WTC11 (cell line): Measurements from ENCODE around the gene CALCOCO2.

Experiments
- ZNF121 ChIP-seq: sonication (generic); formaldehyde crosslinking; IDR thresholded peaks from 2 replicates; pipeline ENCODE4 v1.8.0; 2023; ENCODE audit warnings: missing genetic modification reagents
- ZNF138 ChIP-seq: sonication (generic); formaldehyde crosslinking; conservative IDR thresholded peaks from 2 replicates; pipeline ENCODE4 v1.8.1; 2022; ENCODE audit warnings: mild to moderate bottlenecking, moderate library complexity, missing genetic modification reagents
- TF ChIP-seq, protein P1 (sequence below): fragments of 200-600 bp; IDR thresholded peaks from 2 replicates; pipeline ENCODE4 v1.8.0; 2022; ENCODE audit warnings: antibody characterized with exemption
- TF ChIP-seq, protein P2 (sequence below): sonication (generic); formaldehyde crosslinking; conservative IDR thresholded peaks from 2 replicates; pipeline ENCODE4 v1.8.1; 2023; ENCODE audit warnings: mild to moderate bottlenecking, low read depth, missing genetic modification reagents, moderate library complexity
- TF ChIP-seq, protein P3 (sequence below): sonication (generic); formaldehyde crosslinking; IDR thresholded peaks from 2 replicates; pipeline ENCODE4 v1.8.1; 2023; ENCODE audit warnings: mild to moderate bottlenecking, missing genetic modification reagents, moderate library complexity

DNA sequence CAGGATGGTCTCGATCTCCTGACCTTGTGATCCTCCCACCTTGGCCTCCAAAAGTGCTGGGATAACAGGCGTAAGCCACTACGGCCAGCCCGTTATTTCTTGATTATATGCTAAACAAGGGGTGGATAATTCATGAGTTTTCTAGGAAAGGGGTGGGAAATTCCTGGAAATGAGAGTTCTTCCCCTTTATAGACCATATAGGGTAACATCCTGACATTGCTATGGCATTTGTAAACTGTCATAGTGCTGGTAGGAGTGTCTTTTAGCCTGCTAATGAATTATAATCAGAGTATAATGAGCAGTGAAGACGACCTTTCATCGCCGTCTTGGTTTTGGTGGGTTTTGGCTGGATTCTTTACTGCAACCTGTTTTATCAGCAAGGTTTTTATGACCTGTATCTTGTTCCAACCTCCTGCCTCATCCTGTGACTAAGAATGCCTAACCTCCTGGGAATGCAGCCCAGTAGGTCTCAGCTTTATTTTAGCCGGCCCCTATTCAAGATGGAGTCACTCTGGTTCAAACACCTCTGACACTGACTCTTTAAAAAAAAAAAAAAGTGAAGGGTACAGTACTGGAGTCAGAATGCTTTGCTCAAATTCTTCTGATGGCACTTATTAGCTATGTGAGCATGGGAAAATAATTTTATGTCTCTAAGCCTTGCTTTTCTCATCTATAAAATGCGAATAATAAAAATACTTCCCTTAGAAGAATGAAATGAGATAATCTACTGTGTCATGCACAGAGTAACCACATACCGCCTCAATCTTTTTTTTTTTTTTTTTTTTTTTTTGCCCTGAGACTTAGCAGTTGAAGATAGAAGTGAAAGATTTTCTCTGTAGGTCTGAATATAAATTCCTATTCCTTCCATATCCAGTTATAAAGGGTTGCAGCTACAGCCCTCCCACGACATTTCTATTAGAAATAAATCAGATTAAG is 5.1 kb upstream of the CALCOCO2 start:
- TF ChIP-seq, protein P1, sequence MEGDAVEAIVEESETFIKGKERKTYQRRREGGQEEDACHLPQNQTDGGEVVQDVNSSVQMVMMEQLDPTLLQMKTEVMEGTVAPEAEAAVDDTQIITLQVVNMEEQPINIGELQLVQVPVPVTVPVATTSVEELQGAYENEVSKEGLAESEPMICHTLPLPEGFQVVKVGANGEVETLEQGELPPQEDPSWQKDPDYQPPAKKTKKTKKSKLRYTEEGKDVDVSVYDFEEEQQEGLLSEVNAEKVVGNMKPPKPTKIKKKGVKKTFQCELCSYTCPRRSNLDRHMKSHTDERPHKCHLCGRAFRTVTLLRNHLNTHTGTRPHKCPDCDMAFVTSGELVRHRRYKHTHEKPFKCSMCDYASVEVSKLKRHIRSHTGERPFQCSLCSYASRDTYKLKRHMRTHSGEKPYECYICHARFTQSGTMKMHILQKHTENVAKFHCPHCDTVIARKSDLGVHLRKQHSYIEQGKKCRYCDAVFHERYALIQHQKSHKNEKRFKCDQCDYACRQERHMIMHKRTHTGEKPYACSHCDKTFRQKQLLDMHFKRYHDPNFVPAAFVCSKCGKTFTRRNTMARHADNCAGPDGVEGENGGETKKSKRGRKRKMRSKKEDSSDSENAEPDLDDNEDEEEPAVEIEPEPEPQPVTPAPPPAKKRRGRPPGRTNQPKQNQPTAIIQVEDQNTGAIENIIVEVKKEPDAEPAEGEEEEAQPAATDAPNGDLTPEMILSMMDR, result no peak
- TF ChIP-seq, protein P2, sequence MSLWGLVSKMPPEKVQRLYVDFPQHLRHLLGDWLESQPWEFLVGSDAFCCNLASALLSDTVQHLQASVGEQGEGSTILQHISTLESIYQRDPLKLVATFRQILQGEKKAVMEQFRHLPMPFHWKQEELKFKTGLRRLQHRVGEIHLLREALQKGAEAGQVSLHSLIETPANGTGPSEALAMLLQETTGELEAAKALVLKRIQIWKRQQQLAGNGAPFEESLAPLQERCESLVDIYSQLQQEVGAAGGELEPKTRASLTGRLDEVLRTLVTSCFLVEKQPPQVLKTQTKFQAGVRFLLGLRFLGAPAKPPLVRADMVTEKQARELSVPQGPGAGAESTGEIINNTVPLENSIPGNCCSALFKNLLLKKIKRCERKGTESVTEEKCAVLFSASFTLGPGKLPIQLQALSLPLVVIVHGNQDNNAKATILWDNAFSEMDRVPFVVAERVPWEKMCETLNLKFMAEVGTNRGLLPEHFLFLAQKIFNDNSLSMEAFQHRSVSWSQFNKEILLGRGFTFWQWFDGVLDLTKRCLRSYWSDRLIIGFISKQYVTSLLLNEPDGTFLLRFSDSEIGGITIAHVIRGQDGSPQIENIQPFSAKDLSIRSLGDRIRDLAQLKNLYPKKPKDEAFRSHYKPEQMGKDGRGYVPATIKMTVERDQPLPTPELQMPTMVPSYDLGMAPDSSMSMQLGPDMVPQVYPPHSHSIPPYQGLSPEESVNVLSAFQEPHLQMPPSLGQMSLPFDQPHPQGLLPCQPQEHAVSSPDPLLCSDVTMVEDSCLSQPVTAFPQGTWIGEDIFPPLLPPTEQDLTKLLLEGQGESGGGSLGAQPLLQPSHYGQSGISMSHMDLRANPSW (CRISPR knock-in tag), result no peak
- TF ChIP-seq ZNF121 (CRISPR knock-in tag) (no peak), ZNF138 (CRISPR knock-in tag) (no peak)
- TF ChIP-seq, protein P3, sequence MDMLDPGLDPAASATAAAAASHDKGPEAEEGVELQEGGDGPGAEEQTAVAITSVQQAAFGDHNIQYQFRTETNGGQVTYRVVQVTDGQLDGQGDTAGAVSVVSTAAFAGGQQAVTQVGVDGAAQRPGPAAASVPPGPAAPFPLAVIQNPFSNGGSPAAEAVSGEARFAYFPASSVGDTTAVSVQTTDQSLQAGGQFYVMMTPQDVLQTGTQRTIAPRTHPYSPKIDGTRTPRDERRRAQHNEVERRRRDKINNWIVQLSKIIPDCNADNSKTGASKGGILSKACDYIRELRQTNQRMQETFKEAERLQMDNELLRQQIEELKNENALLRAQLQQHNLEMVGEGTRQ (CRISPR knock-in tag), result no peak
